GM21528 (cell line): Measurements from ENCODE around the gene TTC3.

Experiments
- ATAC-seq: cut with Tn5 transposase; IDR thresholded peaks from one replicate; pipeline ENCODE4 v1.9.1; 2021; ENCODE audit warnings: mild to moderate bottlenecking, moderate library complexity; ENCODE audit not compliant: unreplicated experiment, low FRiP score

TTC3 gene

DNA sequence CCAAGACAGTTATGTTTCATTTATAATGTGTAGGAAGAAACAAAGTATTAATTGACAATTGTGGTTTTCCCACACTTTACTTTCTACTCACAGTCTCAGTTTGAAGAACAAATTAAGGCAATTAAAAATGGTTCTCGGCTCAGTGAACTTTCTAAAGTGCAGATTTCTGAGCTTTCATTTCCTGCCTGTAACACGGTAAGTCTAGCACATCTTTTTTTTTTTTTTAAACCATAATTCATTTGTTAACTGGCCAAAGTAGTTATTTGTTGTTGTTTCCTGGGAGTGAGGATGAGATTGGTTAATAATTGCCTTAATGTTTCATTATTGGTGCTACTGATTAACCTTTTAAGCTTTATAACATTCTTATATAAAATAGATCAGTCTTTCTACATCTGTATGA is 119.0 kb downstream of the TTC3 start:
- ATAC-seq, result no peak

DNA sequence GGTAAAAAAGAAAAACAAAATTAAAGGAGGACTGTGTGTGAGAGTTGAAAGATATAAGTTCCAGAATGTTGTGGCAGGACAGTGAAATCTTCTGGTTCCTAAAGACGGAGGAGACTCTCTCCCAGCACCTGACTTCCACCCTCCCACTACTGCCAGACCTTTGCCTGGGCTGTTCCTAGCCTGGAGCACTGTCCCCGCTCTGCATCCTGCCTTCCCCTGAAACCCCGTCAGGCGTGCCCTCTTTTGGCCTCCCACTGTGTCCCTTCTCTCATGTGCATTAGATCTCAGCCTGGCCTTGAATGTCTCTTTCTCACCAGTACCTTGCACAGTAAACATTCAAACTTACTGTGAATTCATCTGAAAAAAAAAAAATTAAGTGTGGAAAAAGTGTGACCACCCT is 120.0 kb downstream of the TTC3 start:
- ATAC-seq, result no peak

DNA sequence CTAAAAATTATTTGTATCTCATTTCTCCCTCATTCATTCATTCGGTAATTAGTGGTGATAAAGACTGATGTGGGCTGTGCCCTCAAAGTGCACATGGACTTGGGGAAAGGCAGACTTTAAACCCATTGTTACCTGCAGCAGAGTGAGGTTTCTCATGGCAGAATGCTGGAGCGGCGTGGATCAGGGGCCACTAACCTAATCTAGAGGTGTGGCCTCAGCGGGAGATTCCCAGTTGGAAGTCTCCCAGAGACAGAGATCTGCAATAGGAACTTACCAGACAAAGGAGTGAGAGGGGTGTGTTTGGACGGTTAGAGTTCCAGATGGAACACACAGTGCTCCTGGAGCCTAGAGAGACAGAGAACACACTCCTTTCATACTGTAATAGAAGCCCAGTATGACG is 120.6 kb downstream of the TTC3 start:
- no peak for ATAC-seq

DNA sequence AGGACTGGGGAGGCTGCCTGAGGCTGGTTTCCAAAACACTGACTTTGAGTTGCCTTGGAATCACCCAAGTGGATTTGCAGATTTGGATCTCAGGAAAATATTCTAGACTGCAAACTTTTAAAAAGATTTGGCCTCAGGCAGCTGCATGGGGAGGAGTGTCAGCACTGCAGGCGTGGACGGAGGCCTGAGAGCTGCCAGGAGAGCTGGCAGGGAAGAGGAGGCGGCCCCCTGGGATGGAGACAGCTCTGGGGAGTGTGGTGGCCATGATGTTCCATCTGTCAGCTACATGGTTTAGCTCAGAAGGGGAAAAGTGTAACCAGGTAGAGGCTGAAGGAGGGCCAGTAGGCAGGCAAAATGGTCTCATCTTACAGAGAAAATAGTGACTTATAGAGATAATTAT is 122.0 kb downstream of the TTC3 start:
- ATAC-seq, result no peak

DNA sequence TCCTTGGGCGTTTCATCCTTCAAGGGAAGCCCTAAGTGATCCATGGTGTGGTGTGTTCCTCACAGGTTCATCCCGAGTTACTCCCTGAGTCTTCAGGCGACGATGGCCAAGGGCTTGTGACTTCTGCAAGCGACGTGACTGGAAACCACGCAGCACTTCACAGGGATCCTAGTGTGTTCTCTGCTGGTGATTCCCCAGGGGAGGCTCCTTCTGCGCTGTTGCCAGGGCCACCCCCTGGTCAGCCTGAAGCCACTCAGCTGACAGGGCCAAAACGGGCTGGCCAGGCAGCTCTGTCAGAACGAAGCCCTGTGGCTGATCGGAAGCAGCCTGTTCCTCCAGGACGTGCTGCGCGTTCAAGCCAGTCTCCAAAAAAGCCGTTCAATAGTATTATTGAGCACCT is 122.6 kb downstream of the TTC3 start:
- ATAC-seq, result no peak

DNA sequence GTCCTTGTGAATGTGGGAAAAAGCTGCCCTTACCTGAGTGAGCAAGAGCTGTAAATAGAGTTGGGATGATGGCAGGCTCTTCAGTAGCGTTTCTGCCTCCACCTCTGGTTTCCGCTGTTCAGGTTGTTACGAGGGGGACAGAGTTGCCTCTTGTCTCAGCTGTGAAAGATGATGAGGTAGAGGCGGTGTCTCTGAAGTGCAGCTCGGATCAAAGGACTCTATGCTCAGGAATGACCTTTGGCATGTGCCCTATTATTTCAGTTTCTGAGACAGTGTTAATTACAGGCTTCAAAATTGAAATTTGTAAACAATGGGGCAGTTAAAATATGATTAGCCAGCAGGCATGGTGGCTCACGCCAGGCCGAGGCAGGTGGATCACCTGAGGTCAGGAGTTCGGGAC is 123.8 kb downstream of the TTC3 start:
- no peak for ATAC-seq

DNA sequence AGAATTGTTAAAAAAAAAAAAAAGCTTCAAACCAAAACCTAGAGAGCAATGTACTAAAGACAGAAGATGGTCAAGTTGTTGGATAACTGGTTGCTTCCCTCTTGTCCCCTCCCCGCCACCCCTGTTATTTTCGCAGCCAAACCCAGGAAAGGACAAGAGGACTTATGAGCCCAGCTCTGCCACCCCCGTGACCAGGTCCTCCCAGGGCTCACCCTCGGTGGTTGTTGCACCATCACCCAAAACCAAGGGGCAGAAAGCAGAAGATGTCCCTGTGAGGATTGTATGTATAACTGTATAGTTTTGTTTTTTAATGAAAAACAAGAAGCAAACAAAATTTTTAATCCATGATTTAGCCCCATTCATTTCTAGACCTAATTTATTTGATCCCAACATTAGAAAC is 124.7 kb downstream of the TTC3 start:
- ATAC-seq, result no peak

DNA sequence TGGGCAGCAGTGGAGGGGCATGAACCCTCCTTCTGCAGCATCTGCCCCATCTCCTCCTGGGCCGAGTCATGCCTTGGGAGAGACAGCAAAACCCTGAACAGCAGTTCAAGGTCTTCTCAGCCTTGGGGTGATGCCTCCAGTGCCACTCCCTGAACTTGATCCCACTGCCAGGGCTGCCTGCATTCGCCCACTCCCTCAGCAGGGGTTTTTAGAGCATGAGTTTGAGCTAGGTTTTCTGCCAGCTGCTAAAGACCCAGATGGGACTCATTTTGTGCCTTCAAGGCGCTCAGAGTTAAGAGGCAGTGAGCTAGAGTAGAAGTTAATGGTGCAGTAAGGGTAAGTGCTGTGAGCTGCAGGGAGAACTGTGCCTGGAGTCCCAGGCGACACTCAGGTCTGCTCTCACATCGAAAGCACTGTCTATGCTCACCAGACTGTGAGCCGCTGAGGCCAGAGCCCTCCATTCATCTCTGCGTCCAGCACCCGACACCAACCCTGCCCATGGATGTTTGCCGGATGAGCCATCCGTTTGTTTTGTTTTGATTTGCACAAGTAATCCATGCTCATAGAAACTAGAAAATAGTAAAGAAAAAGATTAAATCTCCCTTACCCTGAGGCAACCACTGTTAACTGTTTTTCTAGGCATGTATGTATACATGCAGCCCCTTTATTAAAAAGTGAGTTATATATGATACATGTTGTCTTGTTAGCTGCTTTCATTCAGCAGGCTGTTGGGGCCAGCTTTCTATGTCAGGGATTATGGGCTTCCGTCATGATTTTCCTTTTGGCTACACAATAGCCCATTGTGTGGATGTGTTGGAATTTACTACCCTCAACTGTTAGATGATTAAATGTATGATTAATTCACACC is 126.2 kb downstream of the TTC3 start:
- no peak for ATAC-seq

DNA sequence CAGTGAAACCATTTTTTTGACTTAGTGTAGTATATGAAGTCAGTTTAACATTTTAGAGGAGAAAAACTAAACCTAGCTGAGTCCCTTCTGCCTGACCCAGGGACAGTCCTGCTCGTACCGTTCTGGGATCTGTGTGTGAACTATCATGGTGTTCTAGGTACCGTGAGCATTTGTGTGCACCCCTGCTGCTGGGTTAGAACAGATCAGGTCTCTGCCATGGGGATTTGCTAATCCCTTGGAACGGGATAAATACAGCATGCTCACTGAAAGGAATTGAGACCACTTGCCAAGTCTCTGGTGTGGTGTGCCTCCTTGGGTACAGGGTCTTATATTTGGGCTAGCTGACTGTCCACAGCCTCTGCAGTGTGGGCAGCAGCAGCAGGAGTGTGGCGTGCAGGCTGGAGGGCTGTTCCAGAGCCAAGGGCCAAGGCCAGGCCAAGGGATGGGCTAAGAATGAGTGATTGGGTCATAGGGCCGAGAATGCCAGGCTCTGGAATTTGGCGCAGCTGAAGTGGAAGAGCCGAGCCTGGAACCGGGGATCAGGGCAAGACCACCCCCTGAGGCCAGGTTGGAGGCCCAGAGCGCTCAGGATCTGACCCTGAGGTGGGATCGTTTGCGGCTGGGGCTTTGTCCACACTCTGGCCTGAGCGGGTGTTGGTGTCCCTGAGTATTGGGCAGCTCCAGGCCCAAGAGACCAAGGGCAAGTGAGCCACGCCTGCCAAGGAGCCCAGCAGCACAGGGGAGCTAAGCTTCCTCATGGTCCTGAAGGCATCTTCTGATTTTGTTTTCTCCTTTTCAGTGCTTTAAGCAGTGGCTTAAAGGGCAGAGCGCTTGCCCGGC is 127.8 kb downstream of the TTC3 start:
- no peak for ATAC-seq

DNA sequence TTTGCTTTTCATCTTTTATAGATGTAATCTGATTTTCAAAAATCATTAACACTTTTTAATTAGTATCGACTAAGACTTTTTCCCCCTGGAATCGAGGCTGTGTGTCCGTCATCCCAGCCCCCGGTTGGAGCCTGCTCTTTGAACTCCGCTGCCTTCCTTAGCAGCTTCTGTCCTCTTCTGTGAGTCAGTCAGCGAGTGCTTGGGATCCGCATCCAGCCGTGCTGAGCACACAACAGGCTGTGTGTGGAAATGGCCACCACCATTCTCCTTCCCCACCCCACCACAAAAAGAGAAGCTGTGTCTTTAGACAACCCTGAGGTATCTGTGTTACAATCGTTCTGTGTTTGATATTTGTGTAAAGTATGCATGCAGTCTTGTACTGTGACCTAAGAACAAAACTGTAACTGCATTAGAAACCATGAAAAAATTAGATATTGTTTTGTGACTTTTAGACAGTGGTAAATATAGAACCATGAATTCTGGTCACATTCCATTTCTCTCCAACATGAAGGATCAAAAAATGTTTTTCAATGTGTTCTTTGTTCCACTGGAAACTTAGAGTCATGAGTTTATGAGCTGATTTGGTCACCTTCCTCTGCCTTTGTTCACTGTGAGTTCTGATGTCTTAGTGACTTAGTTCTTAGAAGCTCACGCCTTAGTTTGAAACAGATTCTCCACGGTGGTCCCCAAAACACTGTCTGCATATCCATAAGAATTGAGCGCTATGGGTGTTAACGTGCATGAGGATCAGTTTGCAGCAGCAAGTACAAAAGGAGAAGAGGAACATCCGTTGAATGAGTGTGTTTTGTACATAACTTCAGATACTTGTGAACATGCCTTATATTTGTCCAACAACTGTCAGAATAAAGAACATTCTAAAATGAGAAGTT is 129.4 kb downstream of the TTC3 start:
- no peak for ATAC-seq

DNA sequence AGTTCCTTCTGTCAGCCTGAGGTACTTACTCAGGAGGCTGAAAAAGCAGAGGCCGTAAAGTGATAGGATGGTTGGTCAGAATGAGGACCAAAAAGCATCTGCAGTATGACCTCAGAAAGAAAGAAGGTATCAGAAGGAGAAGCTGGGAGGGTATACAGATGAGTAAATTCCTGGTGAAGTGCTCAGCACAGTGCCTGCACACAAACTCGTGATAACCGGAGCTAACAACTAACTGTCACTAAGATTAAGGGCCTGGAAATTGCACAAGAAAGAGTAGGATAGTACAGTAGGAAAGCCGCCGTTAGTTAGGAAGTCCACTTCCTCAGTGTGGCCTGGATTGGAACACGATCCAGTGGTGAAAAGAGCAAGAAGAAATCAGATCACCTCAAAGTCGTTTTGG is 131.5 kb downstream of the TTC3 start:
- ATAC-seq, result no peak

DNA sequence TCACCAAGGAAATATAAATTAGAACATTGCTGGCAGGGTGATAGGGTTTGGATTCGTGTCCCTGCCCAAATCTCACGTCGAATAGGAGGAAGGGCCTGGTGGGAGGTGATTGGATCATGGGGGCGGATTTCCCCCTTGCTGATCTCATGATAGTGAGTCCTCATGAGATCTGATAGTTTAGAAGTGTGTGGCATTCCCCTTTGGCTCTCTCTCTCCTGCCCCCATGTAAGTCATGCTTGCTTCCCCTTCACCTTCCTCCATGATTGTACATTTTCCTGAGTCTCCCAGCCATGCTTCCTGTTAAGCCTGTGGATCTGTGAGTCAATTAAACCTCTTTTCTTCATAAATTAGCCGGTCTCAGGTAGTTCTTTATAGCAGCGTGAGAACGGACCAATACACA is 133.4 kb downstream of the TTC3 start:
- no peak for ATAC-seq

DNA sequence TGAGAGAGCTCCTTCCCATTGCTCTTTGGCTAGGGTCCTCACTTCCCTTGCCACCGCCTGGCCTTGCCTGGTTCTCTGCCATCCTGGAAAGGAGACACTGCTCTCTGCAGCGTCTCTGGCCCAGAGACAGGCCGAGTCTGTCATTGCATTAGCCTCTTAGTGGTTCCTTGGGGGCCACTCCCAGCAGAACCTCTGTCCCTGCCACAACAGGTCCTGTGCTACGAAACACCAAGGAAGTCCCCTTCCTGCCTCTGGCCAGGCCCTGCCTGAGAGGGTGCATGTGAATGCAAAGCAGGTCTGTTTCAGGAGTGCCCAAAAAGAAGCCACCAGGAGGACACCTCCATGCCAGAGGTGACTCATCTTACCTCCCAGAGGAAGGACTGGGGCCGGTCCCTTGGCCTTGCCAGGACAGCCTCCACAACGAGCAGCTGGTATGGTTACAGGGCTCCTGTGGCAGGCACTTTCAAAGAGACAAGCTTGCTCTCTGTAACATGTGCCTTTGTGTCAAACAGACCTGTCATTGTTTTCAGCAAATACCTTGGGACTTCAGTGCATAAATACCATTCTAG is 134.5 kb downstream of the TTC3 start:
- ATAC-seq, result peak; percentile 58

DNA sequence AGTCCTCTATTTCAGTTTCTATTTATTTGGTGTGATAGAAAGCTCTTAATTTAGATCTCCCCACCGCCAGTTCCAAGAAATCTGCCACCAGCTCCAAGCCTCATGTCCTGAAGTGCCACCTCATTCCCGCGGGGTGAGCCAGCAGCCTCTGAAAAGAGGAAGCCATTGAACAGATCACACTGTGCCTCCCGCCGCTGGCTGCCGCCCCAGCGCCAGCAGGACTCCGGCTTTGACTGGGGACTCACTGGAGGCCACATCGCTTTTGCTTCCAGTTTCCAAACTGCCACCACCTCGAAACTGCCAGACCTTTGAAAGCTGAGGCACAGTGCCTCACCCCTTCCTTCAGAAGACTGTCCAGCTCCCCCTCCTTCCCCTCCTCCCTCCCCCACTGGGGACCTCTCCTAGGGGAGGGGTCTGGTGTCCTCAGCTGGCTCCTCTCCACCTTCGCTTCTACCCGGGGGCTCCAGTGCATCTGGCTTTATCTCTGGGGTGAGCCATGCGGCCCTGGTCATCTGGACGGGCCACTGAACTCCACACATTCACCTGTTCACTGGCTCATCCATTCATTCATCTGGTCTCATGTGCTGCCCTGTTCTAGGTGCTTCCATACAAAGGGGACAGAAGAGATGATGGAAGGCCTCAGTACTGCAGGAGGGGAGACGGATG is 135.1 kb downstream of the TTC3 start:
- peak; percentile 49 for ATAC-seq

DNA sequence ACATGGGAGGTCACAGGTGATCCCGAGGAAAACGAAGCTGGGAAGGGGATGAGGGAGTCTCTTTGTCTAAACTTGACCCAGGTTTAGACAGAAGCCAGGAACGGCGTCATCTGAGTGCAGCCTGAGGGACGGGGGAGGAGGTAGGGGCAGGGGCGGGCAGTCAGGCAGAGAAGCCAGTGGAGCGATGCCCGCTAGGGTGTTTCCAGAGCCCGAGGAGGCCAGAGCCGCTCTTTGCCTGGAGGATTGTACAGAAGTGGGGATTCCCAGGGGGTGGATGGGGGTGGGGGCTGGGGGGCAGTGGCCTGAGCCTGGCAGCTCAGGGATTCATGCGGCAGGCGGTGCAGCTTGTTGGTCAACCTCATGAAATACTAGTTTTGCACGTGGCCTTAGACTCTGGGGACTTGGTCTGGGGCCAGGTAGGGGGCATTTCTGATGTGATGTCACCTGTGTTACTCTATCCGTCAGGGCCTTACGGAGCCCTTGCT is 135.7 kb downstream of the TTC3 start:
- peak; percentile 38 for ATAC-seq

DNA sequence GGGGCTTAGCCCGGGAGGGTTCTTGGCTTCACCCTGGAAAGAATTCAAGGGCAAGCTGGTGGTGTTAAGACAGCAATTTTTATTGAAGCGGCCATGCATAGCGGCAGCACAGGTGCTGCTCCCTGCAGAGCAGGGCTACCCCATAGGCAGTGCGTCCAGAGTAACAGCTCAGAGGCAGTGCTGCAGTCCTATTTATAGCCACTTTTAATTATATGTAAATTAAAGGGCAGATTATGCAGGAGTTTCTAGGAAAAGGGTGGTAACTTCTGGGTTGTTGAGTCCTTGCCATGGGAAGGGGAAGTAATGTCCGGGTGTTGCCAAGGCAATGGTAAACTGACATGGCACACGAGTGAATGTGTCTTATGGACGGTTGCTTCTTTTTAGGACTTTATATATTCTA is 137.1 kb downstream of the TTC3 start:
- no peak for ATAC-seq

DNA sequence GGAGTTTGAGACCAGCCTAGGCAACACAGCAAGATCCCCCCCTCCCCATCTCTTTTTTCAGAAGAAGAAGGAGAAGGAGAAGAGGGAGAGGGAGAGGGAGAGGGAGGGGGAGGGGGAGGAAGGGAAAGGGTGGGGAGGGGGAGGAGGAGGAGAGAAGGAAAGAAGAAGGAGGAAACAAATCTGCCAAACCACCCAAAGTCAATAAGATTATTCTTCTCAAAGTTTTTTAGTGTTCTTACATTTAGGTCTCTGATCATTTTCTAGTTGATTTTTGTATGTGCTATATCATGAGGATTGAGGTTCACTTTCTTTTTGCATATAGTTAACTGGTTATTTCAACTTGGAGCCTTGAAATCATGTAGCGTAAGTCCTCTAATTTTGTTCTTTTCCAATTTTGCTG is 137.7 kb downstream of the TTC3 start:
- ATAC-seq, result no peak

DNA sequence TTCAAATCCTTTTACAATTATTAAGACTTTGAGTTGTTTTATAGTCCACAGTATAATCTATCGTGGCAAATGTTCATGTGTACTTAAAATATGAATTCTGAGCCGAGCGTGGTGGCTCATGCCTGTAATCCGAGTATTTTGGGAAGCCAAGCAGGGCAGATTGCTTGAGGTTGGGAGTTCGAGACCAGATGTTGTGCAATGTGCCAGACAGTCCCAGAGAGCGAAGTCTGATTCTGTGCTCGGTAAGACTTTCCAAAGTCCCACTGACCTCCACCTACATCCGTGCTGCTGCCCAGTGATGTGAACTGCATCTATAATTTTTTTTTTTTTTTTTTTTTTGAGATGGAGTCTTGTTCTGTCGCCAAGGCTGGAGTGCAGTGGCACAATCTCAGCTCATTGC is 141.9 kb downstream of the TTC3 start:
- ATAC-seq, result no peak

DNA sequence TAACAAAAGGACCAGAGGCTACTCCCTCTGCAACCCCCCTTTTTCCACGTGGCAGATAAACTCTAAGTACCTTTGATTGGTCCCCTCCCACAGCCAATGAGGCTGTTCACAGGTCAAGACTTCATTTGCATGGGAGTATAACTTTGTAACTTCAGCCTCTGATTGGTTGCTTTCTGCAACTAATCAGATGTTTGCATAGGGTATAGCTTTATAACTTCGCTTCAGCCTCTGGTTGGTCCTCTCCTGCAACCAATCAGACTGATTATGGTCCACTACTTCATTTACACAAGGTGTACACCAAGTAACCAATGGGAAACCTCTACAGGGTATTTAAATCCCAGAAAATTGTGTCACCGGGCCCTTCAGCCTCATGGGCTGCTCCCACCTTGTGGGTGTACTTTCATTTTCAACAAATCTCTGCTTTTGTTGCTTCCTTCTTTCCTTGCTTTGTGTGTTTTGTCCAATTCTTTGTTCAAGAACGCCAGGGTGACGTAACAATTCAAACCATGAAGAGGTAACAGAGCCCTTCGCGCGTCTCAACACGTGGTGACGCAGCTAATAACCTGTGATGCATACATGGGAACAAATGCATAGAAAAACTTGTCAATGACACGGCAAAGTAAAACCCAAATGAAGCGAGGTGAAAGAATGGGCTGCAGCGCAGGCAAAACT is 146.8 kb downstream of the TTC3 start:
- no peak for ATAC-seq
